ENCODE measurements around the gene THAP4.
"Not testable (repeated sequence)": the region's sequence is repeated elsewhere in the genome, so short reads cannot be mapped to it uniquely, and the experiment has no call there.

THAP4 gene

DNA sequence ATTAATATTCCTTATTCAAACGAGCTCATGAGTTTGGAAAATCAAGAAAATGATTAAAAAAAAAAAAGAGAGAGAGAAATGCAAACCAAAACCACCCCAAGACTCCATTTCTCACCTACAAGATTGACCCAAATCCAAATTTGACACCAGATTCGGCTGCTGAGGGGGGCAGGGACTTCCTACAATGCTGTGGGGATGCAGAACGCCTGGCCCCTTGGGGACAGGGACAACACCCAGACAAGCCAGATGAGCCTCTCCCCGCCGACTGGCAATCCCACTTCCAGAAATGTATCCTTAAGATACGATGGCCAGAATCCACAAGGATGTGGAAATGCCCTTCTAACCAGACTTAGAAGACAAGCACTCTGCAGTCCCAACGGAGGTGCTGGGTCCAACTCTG, 57.7 kb downstream of the THAP4 start:
- DNase-seq = no peak

DNA sequence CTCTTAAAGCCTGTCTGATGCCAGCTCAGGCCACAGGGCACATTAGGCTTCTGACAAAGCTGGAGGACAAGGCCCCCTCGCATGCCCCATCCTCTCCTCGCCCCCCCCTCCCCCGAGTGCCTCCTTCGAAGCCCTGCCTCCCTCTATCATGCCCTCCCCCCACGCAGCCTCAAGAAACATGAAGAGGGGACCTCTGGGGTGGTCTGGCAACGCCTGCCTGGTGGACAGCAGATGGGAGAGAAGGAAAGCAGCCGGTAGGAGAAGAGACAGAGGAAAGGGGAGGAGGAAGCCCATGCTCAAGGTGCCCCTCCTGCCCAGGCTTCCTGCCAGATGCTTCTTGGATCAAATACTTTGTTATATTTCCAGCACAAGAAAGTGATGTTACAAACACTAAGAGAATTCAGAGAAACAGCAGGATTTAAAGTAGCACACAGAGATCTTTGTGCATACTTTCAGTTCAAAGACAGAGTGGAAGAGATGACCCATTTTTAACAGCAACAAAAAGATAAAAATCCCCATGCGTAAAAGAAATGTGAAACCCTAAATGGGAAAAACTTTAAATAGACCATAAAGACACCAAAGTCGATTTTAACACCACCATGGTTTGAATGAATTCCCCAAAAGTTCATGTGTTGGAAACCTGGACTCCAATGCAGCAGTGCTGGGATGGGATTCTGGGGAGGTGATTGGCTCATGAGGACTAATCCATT, 59.4 kb downstream of the THAP4 start:
- DNase-seq = peak; percentile 73

DNA sequence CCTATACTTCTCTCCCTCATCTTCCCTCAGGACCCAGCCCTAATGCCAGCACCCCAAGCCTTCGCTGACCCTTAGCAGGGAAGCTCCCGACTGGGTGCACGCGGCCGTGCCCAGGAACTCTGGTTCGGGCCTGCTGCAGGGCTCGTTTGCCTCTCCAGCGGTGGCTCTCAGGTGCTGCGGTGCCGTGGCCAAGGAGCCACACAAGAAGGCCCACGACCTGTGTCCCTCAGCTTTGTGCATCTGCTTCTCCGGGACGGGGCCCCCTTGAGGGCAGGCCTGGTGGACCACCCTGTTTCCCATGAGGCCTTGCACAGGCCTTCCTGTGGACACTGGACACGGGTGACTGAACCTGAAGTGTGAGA, 60.7 kb downstream of the THAP4 start:
- DNase-seq = no peak

DNA sequence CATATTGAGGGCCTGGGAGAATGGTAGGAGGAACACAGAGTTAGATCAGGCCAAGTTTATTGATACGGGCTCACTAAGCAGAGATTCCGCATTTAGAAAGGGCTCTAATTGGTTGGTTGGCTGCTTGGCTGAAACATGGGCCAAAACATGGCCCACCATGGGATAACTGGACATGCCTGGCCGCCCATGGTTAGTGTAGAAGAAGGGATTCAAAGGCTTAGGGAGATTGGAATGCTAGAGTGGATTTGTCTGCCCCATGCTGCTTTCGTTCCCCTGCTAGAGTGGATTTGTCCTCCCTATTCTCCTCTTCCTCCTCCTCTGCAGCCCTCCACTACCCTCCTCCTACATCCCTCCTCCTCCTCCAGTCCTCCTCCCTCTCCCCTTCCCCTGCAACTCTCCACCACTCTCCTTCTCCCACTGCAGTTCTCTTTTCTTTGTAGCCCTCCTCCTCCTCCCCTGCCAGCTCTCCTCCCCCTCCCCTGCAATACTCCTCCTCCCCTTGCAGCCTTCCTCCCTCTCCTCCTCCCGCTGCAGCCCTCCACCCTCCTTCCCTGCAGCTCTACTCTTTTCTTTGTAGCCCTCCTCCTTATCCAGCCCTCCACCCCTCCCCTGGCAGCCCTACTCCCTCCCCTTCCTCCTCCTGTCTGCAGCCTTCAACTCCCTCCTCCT, 61.2 kb downstream of the THAP4 start:
- no peak for DNase-seq

DNA sequence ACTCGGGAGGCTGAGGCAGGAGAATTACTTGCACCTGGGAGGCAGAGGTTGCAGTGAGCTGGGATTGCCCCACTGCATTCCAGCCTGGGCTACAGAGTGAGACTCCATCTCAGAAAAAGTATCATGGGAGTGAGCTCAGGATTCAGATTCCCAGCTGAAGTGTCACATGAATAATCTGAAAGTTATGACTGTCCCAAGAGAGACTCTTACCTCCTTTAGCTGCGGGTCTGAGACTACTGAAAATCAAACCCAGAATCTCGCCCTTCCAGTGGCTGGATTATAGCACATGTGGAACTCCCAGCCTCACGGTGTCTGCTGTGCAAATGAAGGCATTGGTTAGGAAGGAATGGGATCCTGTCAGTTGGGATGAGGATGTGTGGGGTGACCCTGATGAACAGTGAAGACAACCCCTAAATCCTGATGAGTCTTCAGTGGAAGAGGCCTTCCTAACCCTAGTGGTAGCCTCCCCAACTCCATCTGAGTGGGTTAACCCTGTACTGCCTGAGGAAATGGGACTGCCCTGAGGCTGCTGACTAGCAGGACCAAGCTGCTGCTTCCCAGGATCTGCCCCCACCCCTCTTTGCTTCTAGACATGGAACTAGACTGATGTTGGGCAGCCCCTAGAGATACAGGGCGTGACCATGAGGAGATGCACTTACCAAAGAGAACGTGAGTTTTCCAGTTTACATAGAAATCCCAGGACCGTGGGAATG, 61.9 kb downstream of the THAP4 start:
- no peak for DNase-seq

DNA sequence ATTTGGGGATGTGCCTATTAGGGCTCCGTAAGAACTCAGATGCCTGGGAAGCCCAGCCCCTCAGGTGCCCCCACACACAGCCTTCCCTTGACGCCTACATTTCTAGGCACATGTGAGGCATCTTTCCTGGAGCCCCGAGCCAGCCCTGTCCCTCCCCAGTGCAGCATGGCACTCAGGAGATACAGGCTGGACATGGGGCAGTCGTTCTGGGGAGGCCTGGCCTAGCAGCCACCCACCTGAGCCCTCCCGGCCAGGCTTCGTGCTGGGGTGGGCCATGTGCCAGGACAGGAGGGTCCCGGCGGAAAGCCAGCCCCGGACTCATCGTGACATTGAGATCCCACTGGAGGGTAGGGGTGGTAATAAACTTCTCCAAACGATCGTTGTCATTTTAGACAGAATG, 63.2 kb downstream of the THAP4 start:
- no peak for DNase-seq

DNA sequence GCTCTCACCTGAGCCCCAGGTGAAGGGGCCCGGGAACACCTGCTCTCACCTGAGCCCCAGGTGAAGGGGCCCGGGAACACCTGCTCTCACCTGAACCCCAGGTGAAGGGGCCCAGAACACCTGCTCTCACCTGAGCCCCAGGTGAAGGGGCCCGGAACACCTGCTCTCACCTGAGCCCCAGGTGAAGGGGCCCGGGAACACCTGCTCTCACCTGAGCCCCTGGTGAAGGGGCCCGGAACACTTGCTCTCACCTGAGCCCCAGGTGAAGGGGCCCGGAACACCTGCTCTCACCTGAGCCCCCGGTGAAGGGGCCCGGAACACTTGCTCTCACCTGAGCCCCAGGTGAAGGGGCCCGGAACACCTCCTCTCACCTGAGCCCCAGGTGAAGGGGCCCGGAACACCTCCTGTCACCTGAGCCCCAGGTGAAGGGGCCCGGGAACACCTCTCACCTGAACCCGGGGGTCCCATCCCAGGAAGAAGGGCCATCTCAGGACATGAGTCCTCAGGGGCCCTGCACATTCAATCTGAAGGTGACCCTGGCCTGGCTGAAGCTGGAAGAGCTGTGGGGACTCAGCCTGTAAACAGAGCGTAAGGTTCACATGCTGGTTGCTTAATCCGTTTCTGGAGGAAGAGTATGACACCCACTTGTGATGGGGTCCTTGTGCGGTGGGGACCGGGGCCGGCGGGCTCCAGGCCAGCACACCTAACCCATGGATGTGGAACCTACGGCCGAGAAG, 63.9 kb downstream of the THAP4 start:
- DNase-seq = not testable (repeated sequence)

DNA sequence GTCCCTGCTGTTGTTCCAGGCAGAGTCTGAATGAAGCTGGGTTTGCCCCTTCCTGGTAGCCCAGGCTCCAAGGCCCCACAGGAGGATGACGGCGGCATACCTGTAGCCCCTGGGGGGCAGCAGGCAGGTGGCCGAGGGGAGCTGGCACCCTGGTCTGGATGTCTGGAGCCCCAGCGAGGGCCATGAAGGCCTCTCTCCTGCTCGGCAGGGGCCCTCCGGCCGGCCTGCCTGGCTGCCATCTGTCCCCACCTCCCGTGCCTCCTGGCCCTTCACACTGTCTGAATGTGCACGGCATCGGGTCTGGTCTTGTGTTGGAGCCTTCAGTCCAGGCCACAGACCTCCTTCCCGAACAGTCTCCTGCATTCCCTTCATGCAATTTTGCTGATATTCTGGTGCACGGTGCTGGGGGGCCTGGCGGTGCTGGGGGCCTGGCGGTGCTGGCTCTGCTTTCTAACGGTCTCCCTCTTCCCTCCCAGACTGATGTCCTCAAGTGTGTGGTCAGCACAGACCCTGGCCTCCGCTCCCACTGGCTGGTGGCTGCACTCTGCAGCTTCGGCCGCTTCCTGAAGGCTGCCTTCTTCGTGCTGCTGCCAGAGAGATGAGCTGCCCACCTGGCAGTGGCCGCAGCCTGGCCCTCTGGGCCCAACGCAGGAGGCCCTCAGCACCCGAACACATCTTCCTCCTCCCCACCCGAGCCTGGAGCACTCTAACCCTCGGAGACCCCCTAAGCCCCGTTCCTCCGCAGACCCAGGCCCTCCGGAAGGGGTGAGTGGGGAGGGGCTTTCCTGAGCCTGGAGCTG, 64.9 kb downstream of the THAP4 start:
- DNase-seq = no peak

DNA sequence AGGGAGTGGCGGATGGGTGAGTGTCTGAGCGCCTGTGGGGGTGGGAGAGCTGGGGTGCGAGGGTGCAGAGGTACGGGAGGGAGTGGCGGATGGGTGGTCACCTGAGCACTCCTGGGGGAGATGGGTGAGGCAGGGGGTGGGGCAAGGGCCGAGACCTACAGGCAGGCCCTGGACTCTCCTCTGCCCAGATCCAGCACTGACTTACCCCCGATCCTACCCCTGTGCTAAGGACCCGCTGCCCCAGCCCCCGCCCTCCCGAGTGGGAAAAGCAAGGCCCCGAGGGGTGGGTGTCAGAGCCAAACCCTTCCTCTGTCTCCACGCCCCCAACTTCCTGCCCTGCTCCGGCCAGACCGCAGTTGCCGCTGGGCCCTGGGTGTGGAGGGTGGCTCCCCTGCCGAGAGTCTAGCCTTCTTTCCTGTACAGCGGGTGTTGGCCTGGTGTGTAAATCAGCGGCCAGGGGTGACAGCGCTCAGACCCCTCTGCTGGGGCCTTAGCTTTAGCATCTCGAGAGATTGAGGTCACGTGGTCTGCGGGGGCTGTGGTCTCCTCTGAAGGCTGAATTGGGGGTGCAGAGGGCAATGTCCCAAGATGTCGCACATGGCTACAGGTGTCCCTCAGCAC, 65.9 kb downstream of the THAP4 start:
- DNase-seq = no peak

DNA sequence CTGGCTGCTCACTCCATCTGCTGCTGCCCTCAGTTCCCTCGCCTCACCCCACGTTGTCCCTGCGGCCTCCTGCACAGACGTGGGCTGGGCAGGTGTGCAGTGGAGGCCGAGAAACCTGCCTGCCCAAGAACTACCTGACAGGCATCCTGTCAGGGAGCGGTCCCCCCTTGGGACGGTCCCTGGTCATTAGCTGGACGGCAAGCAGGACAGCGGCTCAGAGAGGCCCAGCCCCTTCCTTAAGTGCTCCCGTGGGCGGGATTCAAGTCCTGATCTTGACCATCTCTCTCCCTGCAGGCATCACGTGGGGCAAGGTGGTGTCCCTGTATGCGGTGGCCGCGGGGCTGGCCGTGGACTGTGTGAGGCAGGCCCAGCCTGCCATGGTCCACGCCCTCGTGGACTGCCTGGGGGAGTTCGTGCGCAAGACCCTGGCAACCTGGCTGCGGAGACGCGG, 67.1 kb downstream of the THAP4 start:
- no peak for DNase-seq

DNA sequence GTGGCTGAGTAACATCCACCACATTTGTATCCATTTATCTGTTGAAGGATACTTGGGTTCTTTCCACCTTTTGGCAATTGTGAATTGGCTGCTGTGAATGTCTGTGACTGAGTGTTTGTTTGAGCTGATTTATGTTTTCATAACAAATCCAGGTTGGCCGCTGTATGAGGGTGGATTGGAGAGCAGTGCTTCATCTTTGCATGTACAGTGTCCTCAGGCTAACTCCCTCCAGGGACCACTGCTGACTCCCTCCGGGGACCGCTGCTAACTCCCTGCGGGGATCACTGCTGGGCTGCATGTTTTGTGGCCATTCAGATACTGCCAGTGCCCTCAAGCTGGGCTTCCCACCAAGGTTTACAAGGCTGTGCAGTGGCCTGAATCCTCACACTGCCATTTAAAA, 68.2 kb downstream of the THAP4 start:
- no peak for DNase-seq

DNA sequence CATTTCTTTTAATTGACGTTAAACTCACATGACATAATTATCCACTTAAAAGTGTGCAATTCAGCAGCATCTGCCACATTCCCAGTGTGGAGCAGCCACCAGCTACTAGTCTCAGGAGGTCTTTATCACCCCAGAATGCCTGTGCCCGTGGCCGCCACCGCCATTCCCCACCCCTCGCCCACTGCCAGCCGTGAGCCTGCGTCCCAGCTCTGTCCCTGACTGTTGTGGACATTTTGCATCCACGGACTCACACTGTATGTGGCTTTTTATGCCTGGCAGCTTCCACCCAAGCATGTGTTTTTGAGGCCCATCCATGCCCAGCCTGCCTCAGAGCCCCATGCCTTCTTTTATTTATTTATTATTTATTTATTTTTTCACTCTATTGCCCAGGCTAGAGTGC, 69.2 kb downstream of the THAP4 start:
- no peak for DNase-seq

DNA sequence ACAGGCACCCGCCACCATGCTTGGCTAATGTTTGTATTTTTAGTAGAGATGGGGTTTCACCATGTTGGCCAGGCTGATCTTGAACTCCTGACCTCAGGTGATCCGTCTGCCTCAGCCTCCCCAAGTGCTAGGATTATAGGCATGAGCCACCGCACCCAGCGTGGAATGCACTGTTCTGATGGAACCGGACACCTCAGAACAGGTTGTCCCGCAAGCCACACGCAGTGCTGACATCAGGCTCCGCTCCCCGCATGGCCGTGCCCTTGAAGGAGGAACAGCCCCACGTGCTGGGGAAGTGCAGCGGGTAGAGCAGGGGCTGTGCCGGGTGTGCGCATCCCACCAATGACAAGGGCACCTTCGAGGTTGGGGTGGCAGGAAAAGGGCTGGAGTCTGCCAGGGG, 69.7 kb downstream of the THAP4 start:
- DNase-seq = not testable (repeated sequence)

DNA sequence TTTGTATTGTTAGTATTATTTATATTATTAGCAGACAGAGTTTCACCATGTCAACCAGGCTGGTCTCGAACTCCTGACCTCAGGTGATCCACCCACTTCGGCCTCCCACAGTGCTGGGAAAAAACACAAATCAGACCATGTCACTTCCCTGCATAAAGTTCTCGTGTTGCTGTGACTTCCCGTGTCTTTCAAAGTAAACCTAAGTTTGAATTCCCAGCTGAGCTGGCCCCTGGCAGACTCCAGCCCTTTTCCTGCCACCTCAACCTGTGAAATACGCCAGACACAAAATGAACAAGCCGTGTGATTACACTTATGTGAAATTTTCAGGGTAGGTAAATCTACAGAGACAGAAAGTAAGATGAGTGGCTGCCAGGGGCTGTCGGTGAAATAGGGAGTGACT, 70.5 kb downstream of the THAP4 start:
- DNase-seq = no peak

DNA sequence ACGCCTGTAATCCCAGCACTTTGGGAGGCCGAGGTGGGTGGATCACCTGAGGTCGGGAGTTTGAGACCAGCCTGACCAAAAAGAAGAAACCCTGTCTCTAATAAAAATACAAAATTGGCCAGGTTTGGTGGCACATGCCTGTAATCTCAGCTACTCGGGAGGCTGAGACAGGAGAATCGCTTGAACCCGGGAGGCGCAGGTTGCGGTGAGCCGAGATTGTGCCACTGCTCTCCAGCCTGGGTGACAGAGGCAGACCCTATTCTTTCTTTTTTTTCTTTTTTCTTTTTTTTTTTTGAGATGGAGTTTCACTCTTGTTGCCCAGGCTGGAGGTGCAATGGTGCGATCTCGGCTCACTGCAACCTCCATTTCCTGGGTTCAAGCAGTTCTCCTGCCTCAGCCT, 70.9 kb downstream of the THAP4 start:
- not testable (repeated sequence) for DNase-seq

DNA sequence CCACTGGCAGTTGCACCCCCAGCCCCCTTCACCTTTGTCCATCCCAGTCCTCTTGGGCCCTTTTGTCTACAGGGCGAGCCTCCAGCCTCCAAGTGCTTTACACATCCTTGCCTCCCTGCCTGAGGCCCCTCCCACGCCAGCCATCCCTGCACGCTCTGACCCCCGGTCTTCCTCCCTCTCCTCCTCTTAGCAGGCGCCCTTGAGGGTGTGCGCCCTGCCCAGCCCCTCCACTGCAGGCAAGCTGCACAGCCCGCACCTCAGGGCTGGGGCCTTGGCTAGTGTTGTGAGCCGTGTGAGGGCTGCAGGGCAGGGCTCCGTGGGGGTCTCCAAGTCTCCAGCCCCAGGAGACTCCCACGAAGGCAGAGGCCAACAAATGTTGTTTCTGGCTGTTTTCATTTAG, 71.5 kb downstream of the THAP4 start:
- DNase-seq = no peak

DNA sequence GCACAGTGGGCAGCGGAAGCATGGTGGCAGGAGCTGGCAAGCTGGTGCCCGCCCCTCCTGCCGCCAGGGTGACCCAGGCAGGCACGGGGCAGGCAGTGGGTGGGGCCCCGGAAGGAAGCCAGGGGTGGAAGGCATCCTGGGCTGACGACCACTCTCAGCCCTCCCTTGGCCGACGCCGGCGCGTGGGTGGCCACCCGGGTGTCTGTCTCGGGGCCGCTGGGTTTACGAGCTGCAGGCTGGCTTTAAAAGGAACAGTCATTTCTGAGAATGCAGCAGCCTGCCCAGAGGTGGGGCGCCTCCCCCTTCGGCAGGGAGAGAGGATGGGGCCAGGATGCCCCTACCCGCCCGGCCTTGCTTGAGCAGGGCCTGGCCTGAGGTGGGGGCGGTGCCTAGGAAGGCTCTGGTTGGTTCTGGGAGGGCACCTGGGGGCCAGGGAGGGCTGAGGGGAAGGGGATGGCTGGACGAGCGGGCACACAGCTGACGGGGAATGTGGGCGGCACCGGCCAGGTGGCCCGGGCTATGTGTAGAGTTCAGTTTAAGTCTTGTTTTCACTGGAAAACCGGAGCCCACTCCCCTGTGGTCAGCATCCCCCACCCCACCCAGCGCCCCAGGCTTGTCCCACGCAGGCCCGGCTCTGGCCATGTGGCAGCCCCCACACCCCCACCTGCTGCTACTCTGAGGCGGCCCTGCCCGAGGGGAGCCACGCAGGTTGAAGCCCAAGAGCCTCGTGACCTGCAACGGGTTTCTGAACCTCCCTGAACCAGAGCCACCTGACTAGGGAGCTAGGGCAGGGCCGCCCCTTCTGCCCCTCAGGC, 72.2 kb downstream of the THAP4 start:
- DNase-seq = no peak

DNA sequence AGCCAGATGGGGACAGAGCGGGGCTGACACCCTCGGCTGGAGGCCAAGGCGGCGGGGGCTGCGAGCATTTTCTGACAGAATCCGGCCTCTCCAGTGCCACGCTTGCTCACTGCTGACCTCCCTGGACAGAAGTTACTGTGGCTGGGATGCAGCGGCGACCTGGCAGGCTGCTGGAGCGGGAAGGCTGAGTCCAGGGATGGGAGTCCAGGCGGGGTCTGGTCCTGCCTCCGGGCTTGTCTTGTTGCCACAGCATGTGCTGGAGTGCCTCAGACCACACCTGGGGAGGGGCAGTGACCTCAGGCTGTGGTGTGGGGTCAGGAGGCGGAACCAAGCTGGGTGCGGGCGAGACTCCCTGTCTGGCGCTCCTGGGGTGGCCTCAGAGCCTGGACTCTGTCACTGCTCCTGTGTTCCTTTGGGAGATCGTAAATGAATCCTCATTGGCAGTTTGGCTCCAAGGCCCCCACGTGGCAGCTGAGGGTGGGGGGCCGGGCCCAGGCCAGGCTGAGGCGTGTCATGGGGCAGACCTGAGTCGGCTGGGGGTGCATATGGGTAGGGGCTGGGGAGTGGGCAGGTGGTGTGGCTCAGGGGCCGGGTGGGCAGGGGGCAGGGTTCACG, 72.9 kb downstream of the THAP4 start:
- no peak for DNase-seq

DNA sequence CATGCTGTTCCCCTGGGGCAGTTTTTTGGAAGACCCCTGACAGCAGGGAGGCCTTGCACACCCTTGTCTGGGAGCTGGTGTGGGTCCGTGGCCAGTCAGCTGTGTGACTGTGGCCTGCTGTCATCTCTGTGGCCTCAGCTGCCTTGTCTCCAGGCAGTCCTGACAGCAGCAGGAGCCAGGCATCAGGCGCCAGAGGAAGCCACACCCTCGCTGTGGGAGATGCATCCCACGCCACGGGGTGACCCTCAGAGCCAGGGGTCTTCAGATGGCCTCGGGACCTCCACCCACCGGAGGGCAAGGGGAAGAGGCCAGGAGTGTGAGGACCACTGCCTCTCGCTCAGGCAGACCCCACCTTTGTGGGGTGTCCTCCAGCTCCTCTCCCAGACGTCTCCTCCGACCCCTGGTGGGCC, 73.4 kb downstream of the THAP4 start:
- no peak for DNase-seq

DNA sequence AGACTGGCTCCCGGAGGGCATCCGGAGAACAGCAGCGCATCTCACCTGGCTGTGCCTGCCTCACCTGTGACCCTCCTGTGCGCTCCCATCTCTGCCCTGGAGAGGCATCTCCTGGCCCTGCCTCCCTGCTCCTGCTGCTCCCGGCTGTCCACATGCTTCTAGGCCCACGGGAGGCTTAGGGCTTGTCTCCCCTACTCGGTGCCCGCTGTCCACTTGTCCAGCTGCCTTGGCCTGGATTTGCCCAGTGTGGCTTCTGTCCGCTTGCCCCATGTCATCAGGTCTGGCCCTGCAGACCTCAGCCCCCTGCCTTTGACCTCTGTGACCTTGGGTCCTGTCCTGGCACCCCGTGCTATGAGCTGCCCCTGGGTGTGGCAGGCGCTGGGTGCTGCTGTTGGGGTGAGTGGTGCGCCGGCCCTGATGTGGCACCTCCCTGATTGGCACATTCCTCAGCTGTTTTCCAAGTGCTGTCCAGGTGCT, 73.9 kb downstream of the THAP4 start:
- DNase-seq = no peak

Measured in fibroblast of upper back skin (primary cell).